ENCODE results near the gene GALNT9.

GALNT9 gene

GRCh38 chr12:132315951-132316350, 13.4 kb downstream of the GALNT9 start:
- H3K4me1 Mint-ChIP-seq: no peaks in the 10 kb centered on the region
- H3K9me3 Mint-ChIP-seq: peaks cover 17 to 26% of the 10 kb centered on the region in 2 donors
- ATAC-seq (no peak), DNase-seq (no peak)
- no peak overlapping the region for H3K27ac Mint-ChIP-seq
- H3K4me3 Mint-ChIP-seq: no peak overlapping the region
- peaks cover 16% of the 10 kb centered on the region for H3K27me3 Mint-ChIP-seq

GRCh38 chr12:132315507-132315906, 13.9 kb downstream of the GALNT9 start:
- Mint-ChIP-seq H3K4me3 (no peak overlapping the region), H3K4me1 (no peaks in the 10 kb centered on the region), H3K27ac (no peak overlapping the region), H3K9me3 (peaks cover 20 to 31% of the 10 kb centered on the region in 2 donors), H3K27me3 (peaks cover 16% of the 10 kb centered on the region)
- no peak for DNase-seq
- ATAC-seq: no peak

- H3K27ac Mint-ChIP-seq: no peak overlapping the region
Observed at GRCh38 chr12:132314516-132315233, 14.7 kb downstream of the GALNT9 start.

DNA sequence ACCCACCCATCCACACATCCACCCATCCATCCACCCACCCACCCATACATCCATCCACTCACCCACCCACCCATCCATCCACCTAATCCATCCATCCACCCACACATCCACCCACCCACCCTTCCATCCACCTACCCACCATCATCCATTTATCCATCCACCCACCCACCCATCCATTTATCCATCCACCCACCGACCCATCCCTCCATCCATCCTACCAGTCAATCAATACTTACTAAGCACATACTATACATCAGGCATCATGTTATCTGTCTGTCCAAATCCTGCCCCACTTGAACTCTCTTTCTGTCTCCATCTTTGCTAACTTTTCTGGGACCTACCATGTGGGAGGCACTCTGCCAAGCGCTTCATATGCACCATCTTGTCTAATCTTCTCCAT, 15.4 kb downstream of the GALNT9 start:
- no peak overlapping the region for H3K4me3 Mint-ChIP-seq
- no peak for DNase-seq
- no peak for ATAC-seq
- no peaks in the 10 kb centered on the region for H3K4me1 Mint-ChIP-seq
- peaks cover 29% of the 10 kb centered on the region for H3K27me3 Mint-ChIP-seq
- no peak overlapping the region for H3K27ac Mint-ChIP-seq
- H3K9me3 Mint-ChIP-seq: peaks cover 20 to 31% of the 10 kb centered on the region in 2 donors

More at GRCh38 chr12:132314516-132315233, 14.7 kb downstream of the GALNT9 start:
- Mint-ChIP-seq H3K27me3 (peaks cover 23% of the 10 kb centered on the region), H3K4me1 (no peaks in the 10 kb centered on the region), H3K4me3 (no peak overlapping the region), H3K9me3 (peaks cover 20 to 31% of the 10 kb centered on the region in 2 donors)
- no peak for DNase-seq
- no peak for ATAC-seq

DNA sequence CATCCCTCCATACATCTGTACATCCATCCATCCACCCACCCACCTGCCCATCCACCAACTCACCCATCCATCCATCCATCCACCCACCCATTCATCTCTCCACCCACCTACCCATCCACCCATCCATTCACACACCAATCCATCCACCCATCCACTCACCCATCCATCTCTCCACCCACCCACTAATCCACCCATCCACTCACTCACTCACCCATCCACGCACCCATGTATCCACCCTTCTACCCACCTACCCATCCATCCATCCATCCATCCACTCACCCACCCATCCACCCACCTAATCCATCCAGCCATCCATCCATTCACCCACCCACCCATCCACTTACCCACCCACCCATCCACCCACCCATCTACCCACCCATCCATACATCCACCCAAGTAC, 16.2 kb downstream of the GALNT9 start:
- Mint-ChIP-seq H3K4me1 (no peaks in the 10 kb centered on the region), H3K4me3 (no peak overlapping the region), H3K9me3 (peaks cover 20 to 31% of the 10 kb centered on the region in 2 donors), H3K27me3 (peaks cover 35% of the 10 kb centered on the region), H3K27ac (no peak overlapping the region)
- peak; percentile 31 for ATAC-seq
- no peak for DNase-seq

- Mint-ChIP-seq H3K9me3 (peaks cover 20 to 31% of the 10 kb centered on the region in 2 donors), H3K27me3 (peaks cover 40% of the 10 kb centered on the region), H3K4me1 (no peaks in the 10 kb centered on the region), H3K27ac (no peak overlapping the region), H3K4me3 (no peak overlapping the region)
- no peak for ATAC-seq
- DNase-seq: no peak
Observed at GRCh38 chr12:132312516-132312915, 16.9 kb downstream of the GALNT9 start.

DNA sequence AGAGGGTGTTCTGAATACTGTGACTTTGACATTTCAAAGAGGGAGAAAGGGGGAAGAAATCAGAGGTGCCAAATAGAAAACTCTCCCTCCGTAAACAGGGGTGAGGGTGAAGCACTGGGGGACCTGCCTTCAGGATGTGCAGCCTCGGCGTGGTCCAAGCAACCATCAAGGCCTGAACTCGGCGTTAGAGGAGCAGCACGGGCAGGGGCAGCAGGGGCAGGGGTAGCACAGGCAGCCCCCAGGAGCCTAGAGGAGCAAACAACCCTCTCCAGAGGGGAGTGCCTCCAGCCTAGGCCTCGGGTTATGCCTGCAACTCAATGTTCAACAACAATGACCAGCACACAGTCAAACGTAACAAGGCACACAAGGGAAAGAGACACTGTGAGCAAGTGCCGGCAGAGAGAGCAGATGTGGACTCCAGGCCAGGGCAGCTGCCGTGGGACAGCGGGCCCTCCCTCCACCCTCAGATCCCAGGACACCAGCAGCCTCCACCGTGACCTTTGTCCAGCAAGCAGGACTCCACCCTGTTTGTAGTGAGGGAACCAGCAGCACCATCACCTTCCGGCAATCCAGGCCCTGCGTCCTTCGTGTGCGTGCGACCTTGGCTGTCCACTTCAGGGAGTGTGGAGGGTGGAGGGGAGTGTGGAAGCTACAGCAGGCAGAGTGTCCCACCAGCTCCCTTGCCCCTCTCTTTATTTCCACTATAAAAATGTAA, 18.0 kb downstream of the GALNT9 start:
- ATAC-seq: no peak
- Mint-ChIP-seq H3K4me1 (no peaks in the 10 kb centered on the region), H3K27ac (no peak overlapping the region), H3K27me3 (peaks cover 31% of the 10 kb centered on the region), H3K4me3 (no peak overlapping the region), H3K9me3 (peaks cover 20 to 31% of the 10 kb centered on the region in 2 donors)
- no peak for DNase-seq

DNA sequence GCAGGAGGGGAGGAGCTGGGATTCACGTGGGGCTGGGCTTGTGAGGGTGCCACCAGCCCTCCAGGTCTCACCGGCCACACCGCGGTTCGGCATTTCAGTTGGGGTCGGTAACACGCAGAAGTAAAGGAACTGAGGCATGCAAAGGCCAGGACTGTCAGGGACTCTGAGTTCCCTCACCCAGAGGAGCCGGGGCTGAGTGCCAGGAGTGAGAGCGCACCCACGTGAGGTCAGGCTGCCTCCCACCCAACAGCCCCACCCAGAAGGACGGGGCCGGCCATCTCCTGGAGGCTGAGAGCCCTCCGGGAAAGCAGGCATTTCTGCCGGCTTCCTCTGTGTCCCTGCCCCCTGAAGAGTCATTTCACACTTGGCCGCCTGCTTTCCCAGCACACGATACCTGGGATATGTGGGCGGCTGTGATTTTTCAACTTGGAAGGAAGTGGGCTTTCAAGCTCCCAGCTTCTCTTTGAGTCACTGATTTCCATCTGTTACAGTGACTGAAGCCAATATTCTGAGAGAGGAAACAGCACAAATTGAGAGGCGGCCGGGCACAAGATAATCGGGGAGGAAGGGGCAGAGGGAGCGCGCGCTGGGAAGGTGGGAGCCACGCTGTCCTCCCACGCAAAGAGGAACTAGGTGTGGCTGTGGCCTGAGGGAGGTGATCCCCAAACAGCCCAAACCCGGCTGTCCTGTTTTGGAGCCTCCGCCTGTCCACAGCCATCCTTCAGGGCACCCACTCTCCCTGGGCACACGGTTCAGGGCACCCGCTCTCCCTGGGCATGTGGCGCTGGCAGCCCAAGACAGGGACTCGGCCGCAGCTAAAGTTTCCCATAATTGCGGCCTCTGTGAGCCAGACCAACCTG, 19.0 kb downstream of the GALNT9 start:
- Mint-ChIP-seq H3K4me3 (no peak overlapping the region), H3K9me3 (peaks cover 20 to 31% of the 10 kb centered on the region in 2 donors), H3K4me1 (no peaks in the 10 kb centered on the region), H3K27me3 (peaks cover 28% of the 10 kb centered on the region), H3K27ac (peak overlapping the region in 1 of 2 donors; percentile 42)
- no peak for DNase-seq
- no peak for ATAC-seq

GRCh38 chr12:132309596-132310086, 19.7 kb downstream of the GALNT9 start:
- no peak for ATAC-seq
- H3K27ac Mint-ChIP-seq: peak overlapping the region in 1 of 2 donors; percentile 42

DNA sequence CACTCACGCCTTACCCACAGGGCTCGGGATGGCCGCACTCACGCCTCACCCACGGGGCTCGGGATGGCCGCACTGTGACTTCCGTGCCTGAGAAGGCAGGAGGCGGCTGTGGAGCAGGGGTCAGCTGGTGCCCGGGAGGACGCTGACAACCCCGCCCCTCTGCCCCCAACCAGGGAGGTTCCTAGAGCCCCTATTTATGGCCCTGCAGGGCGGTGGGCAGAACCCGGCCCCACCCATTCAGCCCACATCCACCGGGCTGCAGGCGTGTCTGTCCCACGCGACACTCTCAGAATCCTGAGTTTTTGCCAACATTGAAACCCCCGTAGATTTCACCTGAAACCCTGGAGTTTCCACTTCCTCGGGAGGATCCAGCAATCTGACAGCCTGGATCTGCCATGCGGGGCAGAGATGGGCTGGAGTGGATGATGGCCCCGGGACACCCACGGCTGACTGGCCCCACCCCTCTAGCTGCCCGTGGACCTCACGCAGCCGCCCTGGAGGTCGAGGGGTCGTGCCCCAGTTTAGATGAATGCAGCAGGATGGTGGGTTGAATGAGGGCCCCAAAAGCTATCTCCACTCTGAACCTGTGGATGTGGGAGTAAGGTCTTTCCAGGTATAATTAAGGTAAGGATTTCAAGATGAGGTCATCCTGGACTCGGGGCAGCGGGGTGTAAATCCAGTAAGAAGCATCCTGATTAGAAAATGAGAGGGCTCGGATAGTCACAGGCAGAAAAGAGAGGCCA, 20.4 kb downstream of the GALNT9 start:
- peaks cover 28% of the 10 kb centered on the region for H3K27me3 Mint-ChIP-seq
- ATAC-seq: no peak
- peaks cover 16 to 26% of the 10 kb centered on the region in 2 donors for H3K9me3 Mint-ChIP-seq
- H3K4me3 Mint-ChIP-seq: no peak overlapping the region
- no peaks in the 10 kb centered on the region for H3K4me1 Mint-ChIP-seq
- no peak overlapping the region for H3K27ac Mint-ChIP-seq
- no peak for DNase-seq

More at GRCh38 chr12:132309596-132310086, 19.7 kb downstream of the GALNT9 start:
- Mint-ChIP-seq H3K4me3 (no peak overlapping the region), H3K4me1 (no peaks in the 10 kb centered on the region), H3K9me3 (peaks cover 20 to 31% of the 10 kb centered on the region in 2 donors), H3K27me3 (peaks cover 28% of the 10 kb centered on the region)
- DNase-seq: no peak

GRCh38 chr12:132307976-132308852, 21.2 kb downstream of the GALNT9 start:
- Mint-ChIP-seq H3K27me3 (peaks cover 28% of the 10 kb centered on the region), H3K4me1 (no peaks in the 10 kb centered on the region), H3K9me3 (peaks cover 15 to 24% of the 10 kb centered on the region in 2 donors), H3K27ac (no peak overlapping the region), H3K4me3 (no peak overlapping the region)
- ATAC-seq (no peak), DNase-seq (no peak)

GRCh38 chr12:132306885-132307191, 22.6 kb downstream of the GALNT9 start:
- no peak overlapping the region for H3K4me3 Mint-ChIP-seq
- ATAC-seq (no peak), DNase-seq (no peak)
- H3K27me3 Mint-ChIP-seq: peaks cover 34% of the 10 kb centered on the region
- H3K4me1 Mint-ChIP-seq: no peaks in the 10 kb centered on the region
- H3K27ac Mint-ChIP-seq: no peak overlapping the region
- peaks cover 12 to 14% of the 10 kb centered on the region in 2 donors for H3K9me3 Mint-ChIP-seq

DNA sequence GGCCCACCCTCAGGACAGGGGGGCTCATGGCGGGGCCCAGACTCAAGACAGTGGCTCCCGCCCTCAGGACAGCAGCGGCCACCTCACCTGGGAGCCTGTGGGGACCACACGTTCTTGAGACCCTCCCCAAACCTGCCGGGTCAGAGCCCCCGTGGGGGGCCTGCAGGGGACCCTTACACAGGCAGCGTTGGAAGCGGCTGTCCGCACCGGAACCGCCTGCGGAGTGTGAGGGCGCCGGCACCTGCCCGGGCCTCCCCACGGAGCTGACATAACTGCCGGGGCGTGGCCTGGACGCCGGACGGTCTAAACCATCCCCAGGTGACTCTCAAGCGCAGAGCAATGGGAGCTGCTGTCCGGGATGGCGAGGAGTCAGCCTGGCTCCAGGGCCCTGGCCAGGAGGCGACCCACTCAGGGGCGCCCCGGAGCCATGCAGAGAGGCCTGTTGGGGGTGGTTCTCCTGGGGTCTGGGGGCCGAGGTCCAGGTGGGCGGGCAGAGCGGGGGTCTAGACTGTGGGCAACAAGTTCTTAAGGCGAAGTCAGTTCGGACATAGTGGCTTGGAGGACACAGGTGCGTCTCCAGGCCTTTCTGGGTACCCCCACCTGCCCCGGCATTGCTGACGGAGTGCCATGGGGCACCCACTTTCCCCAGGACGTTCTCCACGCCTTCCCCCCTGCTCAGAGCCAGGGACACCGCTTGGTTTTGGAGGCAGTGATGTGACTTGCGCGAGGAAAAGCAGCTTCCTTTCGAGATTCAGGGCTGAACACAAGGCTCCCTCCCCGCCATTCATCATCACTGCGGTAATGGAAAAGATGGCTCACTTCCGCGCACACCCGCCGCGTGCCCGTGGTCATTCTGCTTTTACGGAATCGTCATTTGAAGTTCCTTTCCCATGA, 23.2 kb downstream of the GALNT9 start:
- Mint-ChIP-seq H3K4me1 (no peaks in the 10 kb centered on the region), H3K4me3 (no peak overlapping the region), H3K27ac (no peak overlapping the region), H3K9me3 (peaks cover 6 to 8% of the 10 kb centered on the region in 2 donors), H3K27me3 (peaks cover 34% of the 10 kb centered on the region)
- DNase-seq (no peak), ATAC-seq (peak; percentile 18)
